Epithelial cell of esophagus (primary cell): ENCODE data around the gene SCRN1.

Source experiments
- DNase-seq: peaks from one replicate; pipeline ENCODE4 v3.0.0; 2010; ENCODE audit warnings: low read depth
- H3K4me3 ChIP-seq: 2 replicates; pipeline ENCODE4 v1.5.1; 2011; ENCODE audit warnings: mild to moderate bottlenecking, low read length, control low read depth
- TF ChIP-seq, protein P1 (sequence below): IDR thresholded peaks from 2 replicates; pipeline ENCODE4 v1.5.1; 2011; ENCODE audit warnings: low read depth, mild to moderate bottlenecking, low read length, control low read depth, inconsistent platforms; ENCODE audit not compliant: insufficient read depth; ENCODE audit errors: missing control alignments

Gene SCRN1

DNA sequence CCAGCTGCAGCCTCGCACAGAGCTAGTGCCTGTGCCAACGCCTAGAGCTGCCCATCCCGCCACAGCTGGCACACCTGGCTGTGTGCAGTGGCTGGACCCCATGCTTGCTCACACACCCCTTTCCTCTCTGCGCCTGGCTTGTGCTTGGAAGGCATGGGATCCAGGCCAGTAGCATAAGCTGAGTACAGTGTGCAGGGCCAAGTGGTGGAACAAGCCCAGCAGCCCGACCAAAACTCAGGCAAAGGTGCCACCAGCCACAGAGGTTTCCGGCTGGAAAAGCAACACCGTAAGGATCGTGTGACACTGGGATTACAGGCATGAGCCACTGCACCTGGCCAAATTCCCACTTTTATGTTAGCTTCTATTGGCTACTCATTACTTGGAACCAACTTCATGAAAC, 38.4 kb downstream of the SCRN1 start:
- no peak for DNase-seq
- H3K4me3 ChIP-seq: no peak overlapping the region
- TF ChIP-seq, protein P1, sequence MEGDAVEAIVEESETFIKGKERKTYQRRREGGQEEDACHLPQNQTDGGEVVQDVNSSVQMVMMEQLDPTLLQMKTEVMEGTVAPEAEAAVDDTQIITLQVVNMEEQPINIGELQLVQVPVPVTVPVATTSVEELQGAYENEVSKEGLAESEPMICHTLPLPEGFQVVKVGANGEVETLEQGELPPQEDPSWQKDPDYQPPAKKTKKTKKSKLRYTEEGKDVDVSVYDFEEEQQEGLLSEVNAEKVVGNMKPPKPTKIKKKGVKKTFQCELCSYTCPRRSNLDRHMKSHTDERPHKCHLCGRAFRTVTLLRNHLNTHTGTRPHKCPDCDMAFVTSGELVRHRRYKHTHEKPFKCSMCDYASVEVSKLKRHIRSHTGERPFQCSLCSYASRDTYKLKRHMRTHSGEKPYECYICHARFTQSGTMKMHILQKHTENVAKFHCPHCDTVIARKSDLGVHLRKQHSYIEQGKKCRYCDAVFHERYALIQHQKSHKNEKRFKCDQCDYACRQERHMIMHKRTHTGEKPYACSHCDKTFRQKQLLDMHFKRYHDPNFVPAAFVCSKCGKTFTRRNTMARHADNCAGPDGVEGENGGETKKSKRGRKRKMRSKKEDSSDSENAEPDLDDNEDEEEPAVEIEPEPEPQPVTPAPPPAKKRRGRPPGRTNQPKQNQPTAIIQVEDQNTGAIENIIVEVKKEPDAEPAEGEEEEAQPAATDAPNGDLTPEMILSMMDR: no peak

DNA sequence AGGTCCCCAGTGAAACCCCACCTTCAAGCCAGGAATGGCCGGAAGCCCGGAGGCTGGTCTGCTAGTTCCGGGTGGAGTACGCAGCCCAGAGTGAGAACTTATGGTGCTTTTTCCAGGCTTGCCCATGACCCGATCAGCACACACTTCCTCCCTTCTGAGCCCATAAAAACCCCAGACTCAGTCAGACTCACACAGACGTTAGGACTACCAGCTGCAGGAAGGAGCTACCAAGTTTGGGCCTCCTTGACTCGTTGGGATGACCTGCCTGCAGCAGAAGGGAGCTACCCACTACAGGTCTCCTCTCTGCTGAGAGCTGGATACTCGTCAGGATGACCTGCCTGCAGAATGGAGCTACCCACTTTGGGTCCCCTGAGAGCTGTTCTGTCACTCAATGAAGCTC, 39.1 kb downstream of the SCRN1 start:
- TF ChIP-seq, protein P1: no peak
- DNase-seq: no peak
- H3K4me3 ChIP-seq: no peak overlapping the region

DNA sequence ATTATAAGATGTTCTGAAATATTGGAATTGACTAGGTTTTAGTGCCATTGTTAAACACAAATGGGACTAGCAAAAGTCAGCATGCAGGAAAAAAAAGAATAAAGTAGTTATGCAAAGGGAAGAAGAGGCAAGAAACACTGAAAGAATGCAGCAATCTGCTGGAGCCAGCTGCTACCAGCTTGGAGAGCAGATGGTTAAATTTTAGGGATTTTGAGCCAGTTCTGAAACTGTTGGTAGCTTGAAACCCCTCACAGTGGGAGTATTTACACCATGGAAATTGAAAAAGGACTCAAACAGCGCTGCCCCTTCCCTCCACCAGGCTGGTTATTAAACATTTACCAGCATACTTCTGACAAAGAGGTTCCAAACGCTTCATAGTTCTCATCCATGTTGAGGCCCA, 41.0 kb downstream of the SCRN1 start:
- H3K4me3 ChIP-seq: no peak overlapping the region
- TF ChIP-seq, protein P1: no peak
- no peak for DNase-seq

DNA sequence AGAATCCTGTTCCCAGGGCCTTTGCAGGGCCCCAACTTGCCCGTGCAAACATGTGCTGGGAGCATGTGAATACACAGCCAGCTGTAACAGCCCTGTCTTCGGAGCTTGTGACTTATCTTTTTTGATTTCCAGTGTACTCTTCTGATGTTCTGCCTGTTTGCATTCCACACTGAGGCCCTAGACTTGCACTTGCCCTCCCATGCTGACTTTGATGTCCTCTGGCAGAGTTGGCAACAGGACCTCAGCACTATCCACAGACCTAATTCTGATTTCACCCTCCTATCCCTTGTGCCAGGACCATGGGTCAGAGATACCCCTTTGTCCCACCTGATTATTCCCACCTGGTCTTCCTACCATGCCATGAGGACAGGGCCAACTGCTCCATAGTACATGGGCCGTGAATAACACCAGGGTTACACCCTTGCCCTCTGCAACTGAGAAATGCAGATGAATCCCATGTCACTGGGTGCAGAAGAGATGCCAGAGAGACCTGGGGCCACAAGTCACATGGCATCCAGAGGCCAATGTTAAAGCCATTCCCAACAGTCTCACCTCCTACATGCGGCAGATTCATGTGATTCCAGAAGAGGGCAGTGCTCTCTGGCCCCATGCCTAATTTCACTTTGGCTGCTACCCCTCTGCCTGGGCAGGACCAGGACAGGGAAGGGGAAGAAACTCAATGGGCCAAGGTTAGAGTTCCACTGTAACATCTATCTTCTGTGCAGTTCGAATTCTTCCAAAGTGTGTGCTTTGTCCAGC, 43.0 kb downstream of the SCRN1 start:
- no peak overlapping the region for H3K4me3 ChIP-seq
- TF ChIP-seq, protein P1: peak; percentile 34
- peak; percentile 16 for DNase-seq

DNA sequence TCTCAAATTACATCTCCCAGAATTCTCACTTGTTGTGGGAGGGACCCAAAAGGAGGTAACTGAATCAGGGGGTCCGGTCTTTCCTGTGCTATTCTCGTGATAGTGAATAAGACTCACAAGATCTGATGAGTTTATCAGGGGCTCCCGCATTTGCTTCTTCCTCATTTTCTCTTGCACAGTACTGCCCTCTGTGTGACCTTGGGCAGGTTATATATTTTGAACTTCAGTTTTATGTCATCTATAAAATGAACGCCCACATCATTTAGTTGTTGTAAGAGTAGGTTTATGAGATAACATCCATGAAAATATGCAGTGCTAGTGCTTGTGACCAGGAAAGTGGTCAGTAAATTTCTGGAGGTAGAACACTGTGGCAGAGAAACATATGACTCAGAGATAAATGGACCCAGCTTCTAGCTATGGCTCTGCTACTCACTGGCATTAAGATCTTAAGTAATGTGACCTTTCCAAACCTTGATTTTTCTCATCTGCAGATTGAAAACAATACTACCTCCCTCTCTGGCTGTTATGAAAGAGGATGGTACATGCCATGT, 44.3 kb downstream of the SCRN1 start:
- H3K4me3 ChIP-seq: no peak overlapping the region
- no peak for DNase-seq
- TF ChIP-seq, protein P1: no peak

DNA sequence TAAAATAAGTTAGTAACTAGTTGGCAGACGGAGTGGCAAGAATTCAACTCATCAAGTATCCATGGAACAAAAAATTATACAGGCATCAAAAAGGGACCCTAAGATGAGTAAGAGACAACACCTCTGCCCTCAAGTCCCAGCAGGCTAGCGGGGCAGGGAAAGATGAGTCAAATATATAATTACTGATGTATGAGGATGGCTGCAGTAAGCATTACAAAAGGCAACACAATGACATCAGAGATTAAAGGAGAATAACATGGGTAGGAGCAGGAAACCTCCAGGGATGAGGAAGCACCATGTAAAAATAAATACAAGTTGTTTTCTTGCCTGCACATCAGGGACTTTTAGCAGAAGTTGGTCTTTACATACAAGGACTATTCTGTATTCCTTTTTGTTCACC, 49.4 kb downstream of the SCRN1 start:
- TF ChIP-seq, protein P1: no peak
- DNase-seq: peak; percentile 59
- H3K4me3 ChIP-seq: no peak overlapping the region

DNA sequence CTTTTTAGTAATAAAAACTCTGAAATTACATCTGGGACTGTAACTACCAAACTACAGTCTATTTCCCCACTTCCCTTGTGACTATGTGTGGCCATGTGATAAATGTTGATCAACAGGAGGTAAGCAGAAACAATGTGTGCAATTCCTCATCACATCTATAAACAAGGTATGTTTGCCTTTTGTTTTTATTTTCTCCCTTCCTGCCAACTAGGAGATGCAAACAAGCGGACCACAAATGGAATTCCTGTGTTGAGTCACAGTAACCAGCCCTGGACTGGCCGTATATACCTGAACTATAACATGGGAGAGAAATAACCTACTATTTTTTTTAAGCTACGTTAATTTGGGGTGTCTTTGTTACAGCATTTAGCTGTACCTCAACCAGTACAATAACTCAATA, 52.5 kb downstream of the SCRN1 start:
- TF ChIP-seq, protein P1: no peak
- no peak overlapping the region for H3K4me3 ChIP-seq
- DNase-seq: no peak
